GM23248 (cell line): ENCODE measurements around the gene STIP1.

ENCODE experiments used
- EZH2 ChIP-seq: fragments of 200-600 bp; sonication (generic); IDR thresholded peaks from 2 replicates; pipeline ENCODE4 v1.6.1; 2018; ENCODE audit warnings: antibody characterized with exemption, mild to moderate bottlenecking; ENCODE audit not compliant: insufficient read depth, poor library complexity, severe bottlenecking
- EZH2phosphoT487 ChIP-seq: fragments of 200-600 bp; sonication (generic); IDR thresholded peaks from 2 replicates; pipeline ENCODE4 v1.6.1; 2018; ENCODE audit warnings: antibody characterized with exemption, moderate library complexity, mild to moderate bottlenecking, low read depth; ENCODE audit not compliant: insufficient read depth

DNA sequence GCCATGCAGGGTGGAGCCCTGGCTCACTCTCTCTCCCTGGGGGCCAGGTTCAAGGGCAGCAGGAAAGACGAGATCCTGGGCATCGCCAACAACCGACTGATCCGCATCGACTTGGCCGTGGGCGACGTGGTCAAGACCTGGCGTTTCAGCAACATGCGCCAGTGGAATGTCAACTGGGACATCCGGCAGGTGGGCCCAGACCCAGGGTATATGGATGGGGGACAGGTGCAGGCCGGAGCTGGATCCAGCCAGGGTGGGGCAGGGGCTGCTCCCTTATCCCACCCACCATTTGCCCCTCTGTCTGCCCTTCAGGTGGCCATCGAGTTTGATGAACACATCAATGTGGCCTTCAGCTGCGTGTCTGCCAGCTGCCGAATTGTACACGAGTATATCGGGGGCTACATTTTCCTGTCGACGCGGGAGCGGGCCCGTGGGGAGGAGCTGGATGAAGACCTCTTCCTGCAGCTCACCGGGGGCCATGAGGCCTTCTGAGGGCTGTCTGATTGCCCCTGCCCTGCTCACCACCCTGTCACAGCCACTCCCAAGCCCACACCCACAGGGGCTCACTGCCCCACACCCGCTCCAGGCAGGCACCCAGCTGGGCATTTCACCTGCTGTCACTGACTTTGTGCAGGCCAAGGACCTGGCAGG is 37.2 kb downstream of the STIP1 start:
- TF ChIP-seq EZH2 (no peak), EZH2phosphoT487 (no peak)
